Heart left ventricle (tissue), 16 donors: ENCODE results near the gene ASPG. TPM values are rescaled to one million over a fixed set of nuclear protein-coding genes. Genes with fewer than 3 reads are reported as not detected.

Experiments
- ATAC-seq, 4 donors: fragments of 200-7000 bp; cut with Tn5 transposase; one replicate each; pipeline ENCODE4 v1.9.1; 2020 to 2022; ENCODE audit warnings: moderate library complexity in 4 of 4, mild to moderate bottlenecking in 3 of 4, moderate number of reproducible peaks in 1 of 4
- DNase-seq, 5 donors: peaks; one replicate each; pipeline ENCODE4 v3.0.0-alpha.2; 2020
- H3K27ac ChIP-seq, 12 donors: fragments of 200-600 bp; sonication (generic) in 4 of 12; one replicate each; pipeline versions ENCODE4 v1.5.0 to v1.8.0; 2016 to 2022; ENCODE audit warnings: mild to moderate bottlenecking in 2 of 12
- H3K27me3 ChIP-seq, 9 donors: fragments of 200-600 bp; sonication (generic) in 2 of 9; one replicate each; pipeline versions ENCODE4 v1.5.1 to v1.8.0; 2016 to 2022; ENCODE audit warnings: mild to moderate bottlenecking in 3 of 9
- H3K36me3 ChIP-seq, 9 donors: fragments of 200-600 bp; sonication (generic) in 2 of 9; one replicate each; pipeline versions ENCODE4 v1.5.0 to v1.8.0; 2018 to 2022; ENCODE audit warnings: mild to moderate bottlenecking in 2 of 9
- H3K4me1 ChIP-seq, 12 donors: fragments of 200-600 bp; sonication (generic) in 4 of 12; one replicate each; pipeline versions ENCODE4 v1.5.0 to v1.8.0; 2016 to 2022; ENCODE audit warnings: mild to moderate bottlenecking in 3 of 12
- H3K4me3 ChIP-seq, 12 donors: fragments of 200-600 bp; sonication (generic) in 4 of 12; one replicate each; pipeline versions ENCODE4 v1.5.0 to v1.8.0; 2017 to 2022; ENCODE audit warnings: mild to moderate bottlenecking in 9 of 12, moderate library complexity in 4 of 12
- H3K9me3 ChIP-seq, 12 donors: fragments of 200-600 bp; sonication (generic) in 4 of 12; one replicate each; pipeline versions ENCODE4 v1.5.0 to v1.8.0; 2016 to 2022; ENCODE audit warnings: mild to moderate bottlenecking in 1 of 12
- CTCF ChIP-seq, 12 donors: fragments of 200-600 bp; sonication (generic) in 4 of 12; IDR thresholded peaks; one replicate each; pipeline versions ENCODE4 v1.5.0 to v1.8.0; 2018 to 2022; ENCODE audit warnings: antibody characterized with exemption in 12 of 12, mild to moderate bottlenecking in 5 of 12
- POLR2A ChIP-seq, 2 donors: fragments of 450-650 bp; IDR thresholded peaks; one replicate each; pipeline ENCODE4 v1.6.1; 2017; ENCODE audit warnings: antibody characterized with exemption in 2 of 2, mild to moderate bottlenecking in 2 of 2, moderate library complexity in 2 of 2
- WGBS, 4 donors: extraction: QIAGEN DNeasy Blood & Tissue Kit in 2 of 4; methylation state at CpG; one replicate each; pipeline versions ENCODE4 v1.1.5 to v1.1.7; 2013 to 2018; 5-methylcytosine and 5-hydroxymethylcytosine counted together
- intact Hi-C, 10 donors: fragments of 100-400 bp; cut with DNase I; formaldehyde crosslinking; loops; one replicate each; pipeline versions ENCODE4 v1.11.1 to v1.14.2; 2022
- polyA plus RNA-seq, 2 donors: library from polyadenylated mRNA; stranded (reverse); fragments of 200-250 nt; gene quantifications; one replicate each; pipeline ENCODE4 v1.2.3, GENCODE V29; 2013
- total RNA-seq, 9 donors: library from RNA; depleted of rRNA in 2 of 9; stranded (reverse); fragments of >200 nt in 2 of 9; fragmentation: NEBNext Ultra II Directional in 3 of 9; extraction: Animal tissue kit (Norgen Biotek cat#: 25700) in 3 of 9; gene quantifications; one replicate each; pipeline versions ENCODE4 v1.1.0 to v1.2.4, GENCODE V29; 2016 to 2023
- donor health status: ischemic (EF 13 %, LVEDD 7.1; RV severe dilation, severe dysfunction).
- donor health status: healthy with polysubstance abuse.
- donor health status: DM: no; HTN: yes; CAD: no.
- donor health status: DM: no; HTN: no; CAD: no.
- donor health status: ischemic (EF 25% LVEDD 6.9; RV normal size, moderate dysfunction).
- donor health status: ischemic (EF 25% LVEDD 5.7; RV mildly dilated, moderate dysfunction).
- donor health status: healthy.
- donor health status: DM: yes; HTN: yes; CAD: no.
- donor health status: ischemic (EF 35%, LVEDD 5.7; RV mildly dilated, moderate dysfunction).
- donor health status: nonischemic (EF 11% LVEDD 7.7; RV severe dilation, severe dysfunction).
- donor health status: DM: yes; HTN: yes; CAD: no.
- donor health status: PGD.
- donor health status: ischemic (EF 29% LVEDD 5.4; RV normal size, mild dysfunction).
- donor health status: nonischemic (EF 23%, LVEDD 6.1; RV moderate dilation, normal function).

The ASPG gene
- total and polyA plus RNA-seq, 11 donors: 3.2 to 54.6 (median 16.3) TPM

GRCh38 chr14:104094709-104095425, 9.4 kb downstream of the ASPG start:
- DNase-seq: peak in 3 of 5 donors; percentile 38 to 74 (median 56)
- 31 to 57% (median 47%) methylated on average over 20 to 35 of the region's 35 CpGs for WGBS, 4 donors
- TF ChIP-seq POLR2A (IDR thresholded peaks at IDR 0.05): no peak
- TF ChIP-seq CTCF (IDR thresholded peaks at IDR 0.05): peak; percentile 77 to 96 (median 85)
- ATAC-seq: peak; percentile 27 to 62 (median 59)
- Histone ChIP-seq H3K27ac (no peak overlapping the region), H3K27me3 (peaks cover 0 to 16% (median 0%) of the 10 kb centered on the region in 9 donors), H3K4me1 (peaks cover 0 to 6% (median 0%) of the 10 kb centered on the region in 12 donors), H3K4me3 (no peak overlapping the region), H3K36me3 (no peaks in the 10 kb centered on the region), H3K9me3 (peaks cover 0 to 5% (median 0%) of the 10 kb centered on the region in 12 donors)
- intact Hi-C loops: loop anchor here in 2 of 10 donors (5.0 kb wide), 3 partner anchors 37 to 547 kb away; no protein-coding TSS in a partner anchor

- H3K27me3 ChIP-seq: peaks cover 0 to 16% (median 0%) of the 10 kb centered on the region in 9 donors
- peaks cover 0 to 6% (median 0%) of the 10 kb centered on the region in 12 donors for H3K4me1 ChIP-seq
- no peak for ATAC-seq
- no peak overlapping the region for H3K27ac ChIP-seq
- 81 to 91% (median 86%) methylated on average over 20 to 31 of the region's 31 CpGs for WGBS, 4 donors
- no peak overlapping the region for H3K4me3 ChIP-seq
- peak in 3 of 5 donors; percentile 17 to 42 (median 21) for DNase-seq
- H3K36me3 ChIP-seq: no peaks in the 10 kb centered on the region
- no peaks in the 10 kb centered on the region for H3K9me3 ChIP-seq
- TF ChIP-seq CTCF (IDR thresholded peaks at IDR 0.05) (no peak), POLR2A (IDR thresholded peaks at IDR 0.05) (no peak)
- intact Hi-C loops: no loop called here
Observed at GRCh38 chr14:104095426-104096310, 10.2 kb downstream of the ASPG start.

- peaks cover 0 to 6% (median 0%) of the 10 kb centered on the region in 12 donors for H3K4me1 ChIP-seq
- H3K9me3 ChIP-seq: no peaks in the 10 kb centered on the region
- DNase-seq (peak in 3 of 5 donors; percentile 12 to 46 (median 13)), ATAC-seq (no peak)
- H3K27me3 ChIP-seq: peaks cover 0 to 16% (median 0%) of the 10 kb centered on the region in 9 donors
- intact Hi-C loops: no loop called here
- 78 to 87% (median 85%) methylated on average over 12 to 14 of the region's 14 CpGs for WGBS, 4 donors
- no peak overlapping the region for H3K27ac ChIP-seq
- no peaks in the 10 kb centered on the region for H3K36me3 ChIP-seq
- no peak for TF ChIP-seq CTCF (IDR thresholded peaks at IDR 0.05)
- TF ChIP-seq POLR2A (IDR thresholded peaks at IDR 0.05): no peak
- no peak overlapping the region for H3K4me3 ChIP-seq
Observed at GRCh38 chr14:104096318-104096717, 10.8 kb downstream of the ASPG start.
